ENCODE measurements around the gene SERINC5.
"Not testable (repeated sequence)": the region's sequence is repeated elsewhere in the genome, so short reads cannot be mapped to it uniquely, and the experiment has no call there.

The SERINC5 gene

GRCh38 chr5:80227979-80228596, 27.8 kb downstream of the SERINC5 start:
- no peak for DNase-seq (ENCODE audit: low read depth, low spot score)

DNA sequence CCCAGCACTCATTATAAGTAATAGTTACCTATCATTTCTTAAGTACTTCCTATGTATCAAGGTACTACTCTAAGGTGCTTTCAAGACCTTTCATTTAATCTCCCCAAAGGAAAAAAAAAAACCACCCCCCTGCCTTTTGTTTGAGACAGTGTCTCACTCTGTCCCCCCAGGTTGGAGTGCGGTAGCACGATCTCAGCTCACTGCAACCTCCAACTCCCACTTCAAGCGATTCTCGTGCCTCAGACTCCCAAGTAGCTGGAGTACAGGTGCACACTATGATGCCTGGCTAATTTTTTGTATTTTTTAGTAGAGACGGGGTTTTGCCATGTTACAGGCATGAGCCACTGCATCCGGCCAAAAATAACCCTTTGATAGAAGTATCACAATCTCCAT, 29.9 kb downstream of the SERINC5 start:
- DNase-seq (ENCODE audit: low read depth, low spot score) = no peak

- no peak for DNase-seq (ENCODE audit: low read depth, low spot score)
These were observed 30.5 kb downstream of the SERINC5 start for GRCh38 chr5:80225189-80225933.

- DNase-seq (ENCODE audit: low read depth, low spot score) = no peak
These were observed 32.3 kb downstream of the SERINC5 start for GRCh38 chr5:80223561-80223960.

- no peak for DNase-seq (ENCODE audit: low read depth, low spot score)
These were observed 35.5 kb downstream of the SERINC5 start for GRCh38 chr5:80220245-80220897.

DNA sequence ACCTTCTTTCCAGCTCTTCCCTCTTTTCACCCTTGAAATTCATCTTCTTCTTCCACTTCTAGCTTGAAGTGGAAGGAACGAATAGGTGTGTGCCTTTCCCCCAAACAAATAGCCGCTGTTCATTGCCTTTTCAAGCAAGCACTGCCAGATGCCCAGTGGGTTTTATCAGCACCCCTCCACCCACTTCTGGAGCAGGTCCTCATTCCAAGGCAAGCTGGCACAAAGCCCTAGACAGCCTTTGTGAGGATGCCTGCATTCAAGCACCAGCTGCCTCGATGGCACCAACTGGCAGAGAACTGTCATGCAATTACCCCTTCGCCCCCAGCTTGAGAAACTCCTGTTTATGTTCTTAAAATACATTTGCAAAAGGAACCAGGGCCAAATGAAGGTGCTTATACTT, 36.5 kb downstream of the SERINC5 start:
- DNase-seq (ENCODE audit: low read depth, low spot score) = no peak

GRCh38 chr5:80217667-80218066, 38.2 kb downstream of the SERINC5 start:
- DNase-seq (ENCODE audit: low read depth, low spot score) = no peak

DNA sequence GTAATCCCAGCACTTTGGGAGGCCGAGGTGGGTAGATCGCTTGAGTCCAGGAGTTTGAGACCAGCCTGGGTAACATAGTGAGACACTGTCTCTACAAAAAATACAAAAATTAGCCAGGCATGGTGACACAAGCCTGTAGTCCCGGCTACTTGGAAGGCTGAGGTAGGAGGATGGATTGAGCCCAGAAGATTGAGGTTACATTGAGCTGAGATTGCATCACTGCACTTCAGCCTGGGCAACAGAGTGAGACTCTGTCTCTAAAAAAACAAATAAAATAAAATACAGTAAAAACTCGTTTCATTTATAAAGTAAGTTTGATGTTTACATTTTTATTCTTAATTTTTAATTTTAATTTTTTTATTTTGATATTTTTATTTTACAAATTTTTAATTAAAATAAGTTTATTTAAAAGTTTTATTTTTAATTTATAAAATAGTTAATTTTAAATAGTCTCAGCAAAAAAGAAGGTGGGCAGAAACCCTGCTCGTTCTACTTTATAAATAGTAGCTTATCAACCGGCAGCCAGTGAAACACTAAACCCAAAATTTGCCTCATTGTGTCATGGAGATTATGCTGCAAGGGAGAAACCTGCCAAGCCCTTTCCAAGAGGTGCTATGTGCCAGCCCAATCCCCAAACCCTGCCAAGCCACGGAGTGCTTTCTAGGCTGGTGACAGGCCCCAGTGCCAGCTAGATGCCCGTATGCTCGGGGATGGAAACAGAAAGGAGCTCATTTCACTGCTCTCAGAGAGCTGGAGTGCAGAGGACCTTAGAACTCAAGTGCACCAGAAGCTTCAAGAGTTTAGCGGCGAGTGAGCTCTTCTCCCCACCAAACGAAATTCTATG, 38.9 kb downstream of the SERINC5 start:
- no peak for DNase-seq (ENCODE audit: low read depth, low spot score)

- no peak for DNase-seq (ENCODE audit: low read depth, low spot score)
These were observed 39.8 kb downstream of the SERINC5 start for GRCh38 chr5:80216096-80216495.

DNA sequence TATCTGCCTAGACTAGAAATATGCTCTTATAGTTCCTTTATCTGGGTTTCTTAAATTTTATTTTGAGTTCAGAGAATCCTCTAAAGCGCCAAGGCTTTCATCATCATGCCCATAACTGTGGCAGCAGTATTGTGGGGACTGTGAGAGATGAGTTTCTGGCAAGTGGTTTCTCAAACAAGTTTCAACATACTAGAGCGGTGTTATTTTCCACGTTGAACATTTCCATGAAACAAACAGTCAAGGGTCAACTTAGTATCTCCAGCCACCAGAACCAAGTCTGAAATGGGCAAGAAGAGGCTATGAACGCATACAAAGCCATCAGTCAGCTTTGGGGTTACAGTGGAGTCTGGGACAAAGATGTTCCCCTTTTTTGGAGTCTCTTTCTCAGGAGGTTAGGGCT, 40.3 kb downstream of the SERINC5 start:
- no peak for DNase-seq (ENCODE audit: low read depth, low spot score)

GRCh38 chr5:80213466-80213865, 42.4 kb downstream of the SERINC5 start:
- DNase-seq (ENCODE audit: low read depth, low spot score) = no peak

DNA sequence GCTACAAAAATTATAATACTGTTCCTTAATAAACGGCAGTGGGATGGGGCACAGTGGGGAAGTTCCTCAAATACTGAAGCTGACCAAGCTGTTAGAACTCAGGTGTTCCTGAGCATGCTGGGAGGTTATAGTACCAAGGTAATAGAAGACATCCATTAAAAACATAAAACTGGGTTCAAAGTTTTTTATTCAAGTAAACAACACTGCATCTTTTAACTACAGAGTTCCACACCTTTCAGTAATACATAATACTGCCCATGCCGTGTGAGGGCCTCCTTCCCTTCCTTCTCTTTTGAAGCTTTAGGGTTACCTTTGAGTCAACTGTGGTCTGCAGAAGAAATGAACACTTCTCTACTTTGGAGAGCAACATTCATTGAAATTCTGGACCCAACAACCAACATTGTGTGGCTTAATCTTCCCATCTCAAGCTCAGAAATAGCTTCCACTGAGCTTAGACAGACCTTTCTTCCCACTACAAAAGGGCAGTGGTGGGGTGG, 43.6 kb downstream of the SERINC5 start:
- DNase-seq (ENCODE audit: low read depth, low spot score) = no peak

GRCh38 chr5:80211327-80211726, 44.5 kb downstream of the SERINC5 start:
- DNase-seq (ENCODE audit: low read depth, low spot score) = no peak

- no peak for DNase-seq (ENCODE audit: low read depth, low spot score)
These were observed 45.8 kb downstream of the SERINC5 start for GRCh38 chr5:80210014-80210413.

DNA sequence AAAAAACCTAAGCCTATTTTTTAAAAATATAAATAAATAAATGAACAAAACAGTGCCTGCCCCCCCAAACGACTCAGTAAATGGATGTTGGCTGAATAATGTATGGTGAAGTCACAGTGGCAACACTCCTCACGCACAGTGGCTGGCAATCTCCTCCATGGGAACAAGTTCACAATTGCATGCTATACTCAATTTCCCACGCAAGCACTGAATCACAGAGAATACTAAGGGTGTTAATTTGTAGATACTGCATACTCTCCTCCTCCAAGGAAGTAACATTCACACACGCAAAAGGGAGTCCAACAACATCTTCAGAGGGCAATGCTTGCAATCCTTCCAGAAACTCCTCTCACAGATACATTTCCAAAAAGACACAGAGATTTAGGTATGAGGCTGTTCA, 47.5 kb downstream of the SERINC5 start:
- no peak for DNase-seq (ENCODE audit: low read depth, low spot score)

DNA sequence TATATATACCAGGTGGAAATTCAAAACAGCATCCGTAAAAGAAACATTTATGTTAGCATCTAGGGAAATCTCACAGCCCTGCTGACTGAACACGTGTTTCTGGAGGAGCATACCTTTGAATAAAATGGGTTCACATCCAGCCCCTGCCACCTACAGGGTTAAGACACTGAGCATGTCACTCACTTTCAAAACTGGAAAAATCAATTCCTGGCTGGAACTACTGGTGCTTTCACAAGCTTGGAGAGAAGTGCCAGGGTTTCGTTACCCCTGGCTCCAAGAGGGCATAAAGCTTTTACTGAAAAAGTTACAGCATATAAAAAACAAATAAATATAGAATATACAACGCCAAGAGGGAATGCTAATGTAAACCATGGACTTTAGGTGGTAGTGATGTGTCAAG, 48.0 kb downstream of the SERINC5 start:
- DNase-seq (ENCODE audit: low read depth, low spot score) = no peak

DNA sequence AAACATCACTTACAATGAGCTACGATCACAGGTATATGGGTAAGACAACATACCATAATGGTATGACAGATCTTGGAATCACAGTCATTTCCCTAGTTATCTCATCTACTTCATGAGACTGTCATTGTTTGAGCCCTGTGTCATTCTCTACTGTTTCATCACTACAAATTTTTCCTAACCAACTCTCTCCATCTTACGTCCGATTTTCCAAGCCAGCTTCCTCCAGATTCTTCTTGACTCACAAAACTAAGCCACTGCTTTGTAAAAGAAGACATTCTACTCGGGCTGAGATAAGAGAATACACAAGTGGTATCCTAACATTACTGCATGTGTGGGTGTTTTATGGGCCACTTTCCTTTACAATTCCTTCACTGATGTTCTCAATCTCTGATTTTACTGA, 49.6 kb downstream of the SERINC5 start:
- no peak for DNase-seq (ENCODE audit: low read depth, low spot score)

DNA sequence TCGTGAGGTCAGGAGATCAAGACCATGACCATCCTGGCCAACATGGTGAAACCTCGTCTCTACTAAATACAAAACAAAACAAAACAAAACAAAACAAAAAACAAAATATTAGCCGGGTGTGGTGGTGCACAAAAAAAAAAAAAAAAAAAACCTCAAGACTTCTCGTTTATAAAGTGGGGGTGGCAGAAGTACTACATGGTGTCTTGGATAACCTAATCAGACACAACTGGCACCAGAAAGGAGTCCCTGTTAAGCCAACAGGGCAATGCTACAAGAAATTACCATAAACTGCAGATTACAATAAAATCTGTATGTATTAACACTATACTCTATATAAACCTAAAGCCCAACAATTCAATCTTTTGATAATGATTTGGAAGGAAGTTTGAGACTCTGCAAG, 50.0 kb downstream of the SERINC5 start:
- no peak for DNase-seq (ENCODE audit: low read depth, low spot score)

DNA sequence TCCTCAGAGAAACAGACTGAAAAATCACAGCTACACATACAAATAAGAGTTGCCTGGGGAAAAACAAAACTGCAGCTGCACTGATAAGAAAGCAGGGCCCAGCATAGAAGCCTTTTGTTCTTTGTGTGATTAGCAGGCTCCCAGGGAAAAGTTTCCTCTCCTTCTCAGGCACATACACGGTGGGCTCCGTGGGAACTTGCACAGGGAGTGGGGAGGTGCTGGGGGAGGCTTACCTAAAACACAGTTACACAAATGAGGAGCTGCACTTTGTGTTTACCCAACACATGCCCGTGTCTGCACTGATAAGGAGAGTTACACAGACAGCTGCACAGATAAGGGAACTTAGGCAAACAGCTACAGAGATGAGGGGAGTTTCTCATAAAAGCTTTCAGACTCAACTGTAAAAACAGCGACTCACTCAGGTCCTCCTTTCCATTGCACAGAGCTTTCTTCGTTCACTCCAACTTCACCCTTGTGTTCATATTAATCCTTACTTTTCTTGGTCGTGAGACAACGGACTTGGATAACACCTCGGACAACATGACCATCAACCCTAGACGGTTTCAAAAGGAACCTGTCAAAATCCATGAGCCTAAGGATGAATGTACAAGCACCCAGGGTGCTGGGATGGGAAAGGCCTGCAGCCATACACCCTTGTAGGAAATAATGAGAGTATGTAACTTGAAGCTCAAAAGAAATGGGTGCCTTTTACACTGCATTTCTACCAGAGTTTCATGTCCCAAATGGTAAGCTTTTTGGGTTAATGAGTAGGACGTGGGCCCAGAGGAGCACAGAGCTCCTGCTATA, 50.8 kb downstream of the SERINC5 start:
- DNase-seq (ENCODE audit: low read depth, low spot score) = peak; percentile 83

- not testable (repeated sequence) for DNase-seq (ENCODE audit: low read depth, low spot score)
These were observed 54.1 kb downstream of the SERINC5 start for GRCh38 chr5:80201763-80202162.

DNA sequence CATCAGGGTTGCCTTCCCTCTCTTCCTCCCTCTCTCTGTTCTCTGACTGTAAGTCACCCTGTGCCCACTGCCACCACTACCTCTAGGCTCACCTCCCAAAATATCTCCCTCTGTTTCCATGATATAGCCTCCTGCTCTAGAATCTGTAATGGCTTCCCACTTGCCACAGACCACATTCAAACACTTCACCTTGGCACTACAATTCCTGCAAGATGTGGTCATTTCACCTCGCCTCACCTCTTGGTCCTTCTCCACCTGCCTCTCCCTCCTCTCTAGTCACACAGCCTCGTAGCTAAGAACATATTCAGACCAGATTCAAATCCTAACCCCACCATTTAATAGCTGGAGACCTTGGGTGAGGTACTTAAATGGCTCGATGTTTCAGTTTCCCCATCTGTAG, 56.9 kb downstream of the SERINC5 start:
- no peak for DNase-seq (ENCODE audit: low read depth, low spot score)

Data from ELF-1 (cell line).